HG02642 (cell line): ENCODE results near the gene TRABD2B.

Source experiments
- ATAC-seq: cut with Tn5 transposase; IDR thresholded peaks from one replicate; pipeline ENCODE4 v1.9.1; 2021; ENCODE audit warnings: mild to moderate bottlenecking; ENCODE audit not compliant: unreplicated experiment, poor library complexity

TRABD2B gene

DNA sequence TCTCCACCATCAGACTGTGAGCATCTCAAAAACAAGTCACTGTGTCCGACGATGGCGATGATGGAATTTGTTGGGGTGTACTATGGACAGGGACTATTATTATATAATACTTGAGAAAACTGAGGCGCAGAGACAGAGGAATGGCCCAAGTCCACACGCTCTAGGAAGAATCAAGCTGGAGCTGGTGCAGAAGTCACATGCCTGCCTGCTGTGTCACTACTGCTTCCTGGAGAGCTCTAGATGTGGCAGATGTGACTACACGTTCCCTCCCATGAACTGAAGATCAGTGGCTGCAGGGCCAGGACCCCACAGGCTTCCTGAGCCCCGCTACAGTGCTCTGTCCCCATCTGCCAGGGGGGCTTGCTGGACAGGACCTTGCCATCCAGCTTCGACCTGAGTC, 56.9 kb downstream of the TRABD2B start:
- no peak for ATAC-seq

DNA sequence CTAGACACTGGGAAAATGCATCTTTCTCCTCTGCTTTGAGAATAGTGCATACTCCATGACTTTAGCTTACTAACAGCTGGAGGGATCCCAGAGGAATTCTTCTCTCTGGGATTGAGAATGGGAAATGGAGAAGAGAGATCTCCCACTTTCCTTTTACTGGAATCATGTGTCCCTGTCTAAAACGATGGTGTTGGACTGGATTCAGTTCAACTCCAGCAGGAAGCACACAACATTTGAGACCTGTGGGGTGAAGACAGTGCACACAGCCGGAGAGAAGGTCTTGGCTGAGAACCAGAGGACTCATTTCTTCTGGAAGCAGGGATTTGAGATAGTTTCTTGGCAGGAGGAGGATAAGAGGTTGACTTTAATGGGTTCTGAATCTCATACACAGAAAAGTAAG, 58.7 kb downstream of the TRABD2B start:
- no peak for ATAC-seq

DNA sequence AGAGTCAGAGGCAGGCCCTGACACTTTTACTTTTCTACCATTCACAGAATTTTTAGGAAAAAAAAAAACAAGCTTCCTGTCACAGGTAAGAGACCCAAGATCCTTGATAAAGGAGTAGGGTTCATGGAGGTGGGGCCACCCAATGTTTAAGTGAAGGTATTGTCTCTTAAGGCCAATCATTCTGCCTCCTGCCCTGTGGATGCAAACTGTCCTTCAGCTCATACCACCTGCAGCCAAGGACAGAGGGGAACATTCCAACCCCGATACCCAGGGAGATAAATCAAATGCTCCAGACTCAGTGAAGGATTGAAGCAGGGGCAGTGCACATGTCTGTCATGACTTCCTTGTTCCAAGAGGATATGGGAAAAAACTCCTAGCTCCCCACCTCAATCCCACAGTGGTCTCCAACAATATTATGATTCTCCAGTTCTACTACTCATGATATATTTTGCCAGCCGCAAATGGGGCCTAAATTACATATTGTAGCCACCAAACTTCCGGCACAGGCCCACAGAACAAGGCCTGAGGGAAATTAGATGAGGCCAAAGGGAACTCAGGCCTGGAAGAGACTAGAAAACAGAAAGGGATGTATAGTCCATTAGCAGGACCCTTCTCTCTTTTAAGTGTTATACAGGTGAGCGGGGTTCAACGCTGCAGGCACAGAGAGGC, 59.5 kb downstream of the TRABD2B start:
- ATAC-seq = no peak

DNA sequence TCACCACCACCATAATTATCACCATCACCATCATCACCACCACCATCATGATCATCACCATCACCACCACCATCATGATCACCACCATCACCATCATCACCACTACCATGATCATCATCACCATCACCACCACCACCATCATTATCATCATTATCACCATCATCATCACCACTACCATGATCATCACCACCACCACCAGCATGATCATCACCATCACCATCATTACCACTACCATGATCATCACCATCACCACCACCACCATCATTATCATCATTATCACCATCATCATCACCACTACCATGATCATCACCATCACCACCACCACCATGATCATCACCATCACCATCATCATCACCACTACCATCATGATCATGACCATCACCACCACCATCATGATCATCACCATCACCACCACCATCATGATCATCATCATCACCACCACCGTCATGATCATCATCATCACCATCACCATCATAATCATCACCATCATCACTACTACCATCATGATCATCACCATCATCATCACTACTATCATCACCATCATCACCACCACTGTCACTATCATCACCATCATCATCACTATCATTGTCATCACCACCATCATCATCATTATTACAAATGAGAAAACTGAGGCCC, 60.2 kb downstream of the TRABD2B start:
- no peak for ATAC-seq

DNA sequence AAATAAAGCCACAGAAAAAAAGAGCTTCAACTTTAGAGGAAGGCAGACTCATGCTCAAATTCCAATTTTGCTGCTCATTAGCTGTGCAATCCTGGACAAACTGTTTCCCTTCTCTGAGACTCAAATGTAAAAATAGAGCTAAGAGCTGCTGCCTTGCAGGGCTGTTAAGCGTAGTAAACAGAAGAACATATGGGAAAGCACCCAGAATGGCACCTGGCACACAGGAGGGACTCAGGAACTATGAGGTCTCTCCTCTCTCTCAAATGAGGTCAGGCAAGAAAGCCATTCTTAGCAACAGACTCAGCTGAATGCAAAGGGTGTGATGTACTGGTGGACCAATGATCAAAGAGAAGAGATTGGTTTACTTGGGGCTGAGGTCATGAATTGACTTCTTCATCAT, 61.3 kb downstream of the TRABD2B start:
- no peak for ATAC-seq

DNA sequence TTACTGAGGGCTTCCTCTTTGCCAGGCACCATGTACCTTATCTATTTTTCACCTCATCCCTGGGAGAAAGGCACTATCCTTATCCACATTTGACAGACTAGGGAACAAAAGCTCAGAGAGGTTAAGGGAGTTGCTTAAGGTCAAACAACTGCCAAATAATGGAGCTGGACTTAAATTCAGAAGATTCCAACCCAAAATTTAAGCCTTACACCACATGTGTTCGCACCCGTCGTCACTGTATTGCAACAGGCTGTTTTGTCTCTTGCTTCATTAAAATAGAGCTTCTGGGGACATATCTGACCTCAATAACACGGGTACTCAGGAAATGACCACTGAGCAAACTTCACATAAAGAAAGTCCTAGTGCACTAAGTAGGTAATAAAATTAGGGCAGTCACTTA, 62.0 kb downstream of the TRABD2B start:
- ATAC-seq = no peak

DNA sequence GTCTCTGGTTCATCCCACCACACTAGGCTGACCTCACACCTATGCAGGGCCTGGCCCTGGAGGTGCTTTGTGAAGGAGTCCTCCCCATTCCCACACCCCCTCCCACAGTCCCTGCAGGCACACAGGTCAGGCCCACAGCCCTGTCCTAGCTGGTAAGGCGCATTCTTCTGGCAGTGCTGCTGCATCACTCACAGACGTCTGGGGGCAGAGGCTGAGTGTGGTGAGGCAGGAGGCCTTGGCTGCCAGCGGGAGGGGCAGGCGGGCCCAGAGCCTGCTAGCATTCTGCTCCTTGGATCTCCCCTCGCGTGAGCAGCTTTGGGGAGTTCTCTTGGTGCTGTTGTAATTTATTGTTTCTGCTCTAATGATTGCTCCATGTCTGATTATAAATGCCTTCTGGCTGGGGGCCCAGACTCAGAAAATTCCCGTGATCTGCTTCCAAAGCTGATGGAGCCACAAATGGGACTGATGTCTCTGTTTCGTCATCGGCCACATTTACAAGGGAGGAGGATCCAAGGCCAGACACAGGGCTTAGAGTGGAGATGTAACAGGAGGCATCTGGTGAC, 62.9 kb downstream of the TRABD2B start:
- no peak for ATAC-seq

DNA sequence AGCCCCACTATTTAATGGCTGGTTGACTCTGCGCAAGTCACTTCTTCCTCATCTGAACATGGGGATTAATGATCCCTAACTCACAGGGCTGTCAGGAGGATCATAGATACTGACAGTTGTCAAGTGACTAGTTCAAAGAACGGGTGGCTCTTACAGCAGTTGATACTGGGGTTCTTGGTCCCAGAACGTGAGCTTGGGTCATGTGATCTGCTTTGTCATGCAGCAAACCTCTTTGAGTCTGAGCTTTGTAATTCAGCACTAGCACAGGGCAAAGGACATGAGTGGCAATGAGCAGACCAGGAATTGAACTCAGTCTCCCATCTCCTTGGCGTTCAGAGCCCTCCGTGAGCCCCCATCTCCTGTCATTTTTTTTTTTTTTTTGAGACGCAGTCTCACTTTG, 64.4 kb downstream of the TRABD2B start:
- ATAC-seq = no peak

DNA sequence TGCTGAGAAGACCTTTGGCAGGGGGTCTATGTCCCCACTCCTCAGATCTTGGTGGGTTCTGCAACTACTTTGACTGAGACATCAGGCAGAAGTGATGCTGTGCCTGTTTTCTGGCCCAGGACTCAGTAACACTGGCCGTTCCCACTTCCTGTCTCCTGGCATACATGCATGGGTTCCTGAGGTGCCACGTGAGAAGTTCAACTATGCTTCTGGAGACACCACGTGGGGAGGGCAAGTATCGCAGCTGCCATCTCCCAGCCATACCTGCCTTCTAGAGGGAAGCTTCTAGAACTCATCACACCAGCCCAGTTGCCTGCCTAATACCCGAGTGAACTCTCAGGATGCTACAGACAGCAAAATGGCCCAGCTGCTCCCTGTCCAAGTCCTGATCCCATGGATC, 65.8 kb downstream of the TRABD2B start:
- no peak for ATAC-seq

DNA sequence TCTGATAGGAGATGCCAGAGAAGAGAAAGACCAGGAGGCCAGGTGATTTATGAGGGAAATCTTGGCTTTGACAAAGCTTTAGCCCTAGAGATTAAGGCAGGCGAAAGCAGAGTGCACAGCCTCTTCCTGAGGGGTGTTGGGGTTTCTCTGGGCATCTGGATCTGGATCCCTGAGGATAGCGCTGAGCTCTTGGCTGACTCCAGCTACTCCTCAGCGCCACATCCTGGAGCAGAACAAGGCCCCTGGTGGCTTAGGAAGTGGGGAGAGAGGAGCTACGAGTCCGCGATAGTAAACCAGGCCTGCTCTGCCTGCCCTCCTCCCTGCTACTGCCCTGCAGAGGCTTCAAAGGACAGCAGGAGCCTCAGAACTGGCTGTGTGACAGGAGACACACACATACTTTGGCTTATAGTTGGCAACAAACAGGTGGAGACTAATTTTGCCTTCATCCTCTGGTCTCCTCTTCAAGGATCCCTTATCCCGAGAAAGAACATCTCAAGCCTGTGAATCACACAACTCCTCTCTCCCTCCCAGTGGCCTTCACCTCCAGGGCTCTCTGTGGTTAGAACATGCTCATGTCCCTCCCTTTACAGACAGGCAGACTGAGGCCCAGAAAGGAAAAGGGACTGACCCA, 66.9 kb downstream of the TRABD2B start:
- no peak for ATAC-seq

DNA sequence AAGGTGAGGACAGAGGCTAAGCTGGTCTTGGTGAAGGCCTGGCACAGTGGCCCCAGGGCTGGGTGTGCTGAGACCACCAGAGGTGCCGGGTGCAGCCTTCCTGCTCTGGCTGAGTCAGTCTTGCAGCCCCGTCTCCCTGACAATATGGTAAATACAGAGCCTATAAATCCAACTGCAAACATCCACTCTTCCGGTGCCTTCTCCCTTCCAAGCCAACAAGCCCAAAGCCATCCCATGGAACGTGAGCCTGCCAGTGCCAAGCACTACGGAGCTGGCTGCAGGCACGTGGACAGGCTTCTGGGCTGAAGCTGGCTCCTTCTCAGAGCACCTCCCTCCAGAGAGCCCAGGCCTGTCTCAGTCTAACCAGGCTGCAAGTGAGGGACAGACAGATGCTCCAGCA, 70.0 kb downstream of the TRABD2B start:
- ATAC-seq = no peak

DNA sequence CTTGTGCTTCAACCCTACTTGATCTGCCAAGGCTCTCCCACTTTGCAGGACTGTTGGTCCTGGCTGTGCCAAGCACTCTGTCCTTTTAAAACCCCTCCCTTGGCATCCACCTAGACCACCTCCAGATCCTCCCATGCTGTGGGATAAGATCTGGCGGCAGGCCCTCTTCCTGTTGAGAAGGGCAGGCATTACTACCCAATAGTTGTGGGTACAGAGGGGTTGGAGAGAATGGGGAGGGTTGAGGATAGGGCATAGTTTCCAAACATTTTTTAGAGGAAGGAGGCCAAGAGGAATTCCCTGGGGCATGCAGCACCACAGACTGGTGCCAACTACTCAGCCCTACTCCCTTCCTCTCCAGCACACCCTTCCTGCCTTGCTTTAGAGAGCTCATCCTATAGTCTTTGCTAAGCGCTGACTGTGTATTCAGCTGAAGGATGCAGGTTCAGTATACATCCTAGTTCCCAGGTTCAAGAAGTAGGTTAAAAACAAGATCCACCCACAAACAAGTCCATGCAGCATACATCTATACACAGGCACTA, 70.7 kb downstream of the TRABD2B start:
- no peak for ATAC-seq

DNA sequence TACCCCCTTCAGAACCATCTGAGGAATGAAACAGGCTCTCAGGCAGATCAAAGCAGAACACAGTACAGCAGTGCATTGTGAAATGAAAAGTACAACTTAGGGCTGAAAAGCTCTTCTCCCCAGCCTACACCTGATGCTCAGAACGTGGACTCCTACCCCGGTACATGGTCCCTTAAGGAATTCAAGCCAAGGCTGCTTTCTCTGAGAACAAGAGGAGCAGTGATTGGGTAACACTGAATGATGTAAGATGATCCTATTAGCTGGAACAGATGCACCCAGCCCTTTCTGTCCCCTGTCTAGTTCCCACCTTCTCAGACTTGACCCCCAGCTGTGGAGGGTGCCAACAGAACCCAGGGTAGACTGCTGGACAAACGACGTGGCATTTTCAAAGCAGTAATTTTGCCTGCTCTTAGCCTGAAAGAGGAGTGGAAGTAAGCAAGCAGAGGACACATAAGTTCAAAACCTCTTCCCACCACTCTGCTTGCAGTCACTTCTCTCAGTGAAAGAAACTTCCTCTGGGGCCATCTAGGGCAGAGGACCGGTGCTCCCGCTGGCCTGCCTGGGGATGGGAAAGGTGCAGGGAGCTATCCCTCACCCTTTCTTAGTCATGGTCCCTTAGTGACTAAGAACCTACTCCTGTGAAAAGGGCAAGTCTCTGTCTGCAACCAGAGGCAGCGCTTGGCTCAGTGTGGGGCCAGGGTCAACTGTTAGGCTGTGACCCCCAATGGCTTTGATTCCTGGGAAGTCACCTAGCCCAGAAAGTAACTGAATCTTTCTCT, 72.7 kb downstream of the TRABD2B start:
- no peak for ATAC-seq

DNA sequence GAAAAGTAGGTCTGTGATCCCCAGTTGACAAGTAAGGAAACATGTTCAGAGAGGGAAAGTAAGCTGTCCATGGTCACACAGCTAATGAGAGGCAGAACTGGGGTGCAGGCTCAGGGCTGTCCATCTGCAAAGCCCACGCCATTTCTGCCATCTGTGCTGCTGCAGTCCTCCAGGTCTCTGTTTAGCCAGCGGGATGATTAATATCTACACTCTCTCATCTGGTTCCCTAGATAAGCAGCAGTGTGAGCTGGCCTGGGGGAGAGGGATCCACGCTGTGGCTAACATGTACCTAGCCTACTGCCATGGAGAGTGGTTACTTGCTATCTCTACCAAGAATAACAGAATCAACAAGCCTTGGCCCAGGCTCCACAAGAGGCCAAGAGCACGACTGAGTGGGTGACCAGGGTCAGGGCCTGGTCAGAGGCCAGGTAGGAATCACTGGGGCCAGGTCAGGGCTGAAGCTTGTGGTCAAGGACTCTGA, 75.2 kb downstream of the TRABD2B start:
- no peak for ATAC-seq

DNA sequence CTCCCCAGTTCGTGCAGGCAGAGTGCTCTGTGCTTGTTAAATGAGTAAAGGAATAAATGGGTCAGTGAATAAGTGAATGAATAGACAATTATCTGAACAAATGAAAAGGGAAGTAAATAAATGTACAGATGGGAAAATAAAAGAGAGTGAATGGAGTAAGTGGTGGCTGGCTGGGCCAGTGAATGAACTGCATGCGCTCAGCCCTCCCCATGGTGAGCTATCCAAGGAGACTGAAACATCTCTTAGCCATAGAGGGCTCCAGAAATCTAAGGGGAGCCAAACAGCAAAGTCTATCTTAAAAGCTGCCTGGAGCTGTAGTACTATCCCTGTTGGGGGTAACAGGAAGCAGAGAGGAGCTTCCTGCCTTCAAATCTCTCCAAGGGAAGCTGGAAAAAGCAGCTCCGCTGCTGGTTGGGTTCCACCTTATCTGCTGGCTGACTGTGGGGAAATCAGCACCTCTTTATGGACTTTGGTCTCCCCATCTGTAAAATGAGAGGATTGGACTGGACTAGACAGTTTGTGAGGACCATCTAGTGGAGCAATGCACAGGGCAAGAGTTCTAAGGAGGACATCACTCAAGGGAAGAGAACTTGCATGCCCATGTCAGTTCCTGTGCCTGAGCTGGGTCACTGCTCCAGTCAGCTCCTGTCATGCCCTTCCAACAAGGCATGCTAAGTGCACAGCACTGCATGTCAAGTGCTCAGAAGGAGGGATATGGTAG, 77.9 kb downstream of the TRABD2B start:
- ATAC-seq = no peak

DNA sequence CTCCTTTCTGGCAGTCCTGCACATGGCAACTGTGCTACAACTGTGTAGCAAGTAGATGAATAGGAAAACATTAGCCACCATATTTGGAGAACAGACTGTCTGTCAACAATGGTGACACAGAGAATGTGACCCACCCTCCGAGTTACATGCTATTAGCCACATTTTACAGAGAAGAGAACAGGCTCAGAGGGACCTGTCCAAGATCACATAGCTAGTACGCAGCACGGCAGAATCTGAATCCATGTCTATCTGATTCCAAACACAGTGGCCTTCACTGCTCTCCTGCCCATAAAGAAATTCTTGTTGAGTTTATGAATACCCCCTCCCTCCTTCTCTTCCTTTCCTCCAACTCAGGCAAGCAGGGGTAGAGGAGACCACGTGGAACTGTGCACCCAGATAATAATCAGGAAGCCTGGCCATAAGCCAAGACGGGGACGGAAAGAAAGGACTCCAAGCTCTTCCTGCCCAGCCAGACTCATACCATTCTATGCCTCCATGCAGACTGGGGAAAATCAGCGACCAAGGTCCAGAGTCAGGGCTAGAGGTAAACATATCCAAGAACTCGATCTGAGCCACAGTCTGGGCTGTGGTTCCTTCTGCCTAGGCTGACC, 78.8 kb downstream of the TRABD2B start:
- ATAC-seq = no peak

DNA sequence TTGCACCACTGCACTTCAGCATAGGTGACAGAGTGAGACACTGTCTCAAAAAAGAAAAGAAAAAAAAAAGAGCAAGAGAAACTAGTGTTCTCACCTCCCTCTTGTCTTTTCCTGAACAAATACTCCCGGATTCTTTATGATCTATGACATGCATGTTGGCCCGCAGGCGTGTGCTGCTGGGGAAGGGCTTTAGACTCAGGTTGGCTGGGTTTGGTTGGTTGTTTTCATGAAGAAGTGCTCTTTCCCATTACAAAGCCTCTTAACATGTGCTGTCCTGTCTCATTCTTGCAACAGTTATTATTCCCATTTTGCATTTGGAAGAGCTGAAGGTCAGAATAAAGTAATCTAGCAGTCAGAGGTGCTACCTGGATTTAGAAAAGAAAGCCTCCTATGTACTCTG, 79.5 kb downstream of the TRABD2B start:
- no peak for ATAC-seq

DNA sequence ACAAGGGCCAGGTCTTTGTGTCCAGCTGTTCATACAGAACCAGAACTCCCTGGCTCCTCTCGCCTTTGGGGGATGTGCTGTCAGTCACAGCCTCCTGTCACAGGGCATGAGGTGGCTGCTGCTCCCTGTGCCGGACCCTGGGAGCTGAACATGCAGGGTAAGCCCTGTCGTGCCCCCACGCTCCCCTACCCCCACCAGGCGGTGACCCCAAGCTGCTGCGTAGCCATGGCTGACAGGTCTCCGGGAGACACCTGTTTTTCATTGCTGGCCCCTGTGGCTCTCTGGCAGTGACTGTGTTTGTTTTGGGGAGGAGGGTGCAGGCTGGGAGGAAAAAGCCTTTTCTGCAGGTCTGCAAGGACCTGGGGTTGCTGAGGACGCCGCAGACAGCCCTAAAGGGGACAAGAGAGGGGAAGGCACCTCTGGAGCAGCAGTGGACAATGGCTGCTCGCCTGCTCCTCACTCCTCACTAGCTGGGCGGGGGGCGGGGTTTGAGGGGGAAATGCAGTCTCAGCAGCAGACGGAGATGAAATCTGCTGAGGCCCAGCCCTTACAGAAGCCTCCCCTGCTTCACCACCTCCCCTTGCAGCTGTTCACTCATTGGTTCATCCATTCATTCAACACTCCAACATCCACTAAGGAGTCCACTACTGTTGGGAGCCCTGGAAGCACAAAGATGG, 81.4 kb downstream of the TRABD2B start:
- no peak for ATAC-seq
